Thyroid gland (tissue), 4 donors: Measurements from ENCODE around the gene GJC1. TPM values are rescaled to one million over a fixed set of nuclear protein-coding genes. Genes with fewer than 3 reads are reported as not detected.

ENCODE experiments used
- DNase-seq, 2 donors: peaks; one replicate each; pipeline ENCODE4 v3.0.0-alpha.2; 2019
- H3K27ac ChIP-seq, 3 donors: fragments of 200-600 bp; sonication (generic); 1 replicate in 2 of 3; 2 replicates in 1 of 3; pipeline ENCODE4 v1.5.1; 2016 to 2019; ENCODE audit warnings: mild to moderate bottlenecking in 1 of 3, moderate library complexity in 1 of 3
- H3K27me3 ChIP-seq: fragments of 200-600 bp; sonication (generic); one replicate; pipeline ENCODE4 v1.5.1; 2019
- H3K36me3 ChIP-seq, 2 donors: fragments of 200-600 bp; sonication (generic); one replicate each; pipeline ENCODE4 v1.5.1; 2016 to 2019
- H3K4me1 ChIP-seq, 2 donors: fragments of 200-600 bp; sonication (generic); one replicate each; pipeline ENCODE4 v1.5.1; 2017 to 2019
- H3K4me3 ChIP-seq, 3 donors: fragments of 200-600 bp; sonication (generic); replicated peaks in 1 of 3; 1 replicate in 2 of 3; 2 replicates in 1 of 3; pipeline ENCODE4 v1.5.1; 2016; ENCODE audit warnings: mild to moderate bottlenecking in 1 of 3
- H3K9me3 ChIP-seq: fragments of 200-600 bp; sonication (generic); one replicate; pipeline ENCODE4 v1.5.1; 2017
- CTCF ChIP-seq, 6 experiments: fragments of 200-600 bp in 3 of 6; fragments of 450-650 bp in 3 of 6; sonication (generic) in 3 of 6; IDR thresholded peaks; one replicate each; pipeline ENCODE4 v1.5.1; 2016 to 2019; ENCODE audit warnings: antibody characterized with exemption in 6 of 6, mild to moderate bottlenecking in 2 of 6, inconsistent platforms in 1 of 6, moderate library complexity in 1 of 6
- POLR2A ChIP-seq, 2 donors: fragments of 450-650 bp; IDR thresholded peaks; one replicate each; pipeline ENCODE4 v1.6.1; 2017; ENCODE audit warnings: antibody characterized with exemption in 2 of 2, mild to moderate bottlenecking in 2 of 2, moderate library complexity in 1 of 2
- WGBS, 2 donors: methylation state at CpG; one replicate each; pipeline ENCODE4 v1.1.5; 2017; 5-methylcytosine and 5-hydroxymethylcytosine counted together
- intact Hi-C: fragments of 100-400 bp; cut with DNase I; formaldehyde crosslinking; loops from one replicate; pipeline ENCODE4 v1.15.1; 2023
- total RNA-seq, 4 donors: library from RNA; depleted of rRNA; stranded (reverse); fragments of >200 nt; gene quantifications; one replicate each; pipeline ENCODE4 v1.2.3, GENCODE V29; 2016

The GJC1 gene
- total RNA-seq, 4 donors from 2014 or later = 1.4 to 6.1 (median 3.8) TPM

- DNase-seq = no peak
- TF ChIP-seq POLR2A (IDR thresholded peaks at IDR 0.05) = no peak
- TF ChIP-seq CTCF (IDR thresholded peaks at IDR 0.05) = no peak
- Histone ChIP-seq H3K27me3 (no peaks in the 10 kb centered on the region), H3K4me3 (no peak overlapping the region), H3K4me1 (no peaks in the 10 kb centered on the region), H3K9me3 (no peaks in the 10 kb centered on the region), H3K36me3 (peaks cover 49% of the 10 kb centered on the region in 2 donors), H3K27ac (no peak overlapping the region)
- intact Hi-C loops = loop anchor here (2.0 kb wide), 1 partner anchor 90 kb away; no protein-coding TSS in a partner anchor
- 71 to 83% methylated on average over 7 to 10 of the region's 10 CpGs for whole genome bisulfite sequencing, 2 donors
These were observed 34.7 kb upstream of the GJC1 start for GRCh38 chr17:44864831-44865230.

DNA sequence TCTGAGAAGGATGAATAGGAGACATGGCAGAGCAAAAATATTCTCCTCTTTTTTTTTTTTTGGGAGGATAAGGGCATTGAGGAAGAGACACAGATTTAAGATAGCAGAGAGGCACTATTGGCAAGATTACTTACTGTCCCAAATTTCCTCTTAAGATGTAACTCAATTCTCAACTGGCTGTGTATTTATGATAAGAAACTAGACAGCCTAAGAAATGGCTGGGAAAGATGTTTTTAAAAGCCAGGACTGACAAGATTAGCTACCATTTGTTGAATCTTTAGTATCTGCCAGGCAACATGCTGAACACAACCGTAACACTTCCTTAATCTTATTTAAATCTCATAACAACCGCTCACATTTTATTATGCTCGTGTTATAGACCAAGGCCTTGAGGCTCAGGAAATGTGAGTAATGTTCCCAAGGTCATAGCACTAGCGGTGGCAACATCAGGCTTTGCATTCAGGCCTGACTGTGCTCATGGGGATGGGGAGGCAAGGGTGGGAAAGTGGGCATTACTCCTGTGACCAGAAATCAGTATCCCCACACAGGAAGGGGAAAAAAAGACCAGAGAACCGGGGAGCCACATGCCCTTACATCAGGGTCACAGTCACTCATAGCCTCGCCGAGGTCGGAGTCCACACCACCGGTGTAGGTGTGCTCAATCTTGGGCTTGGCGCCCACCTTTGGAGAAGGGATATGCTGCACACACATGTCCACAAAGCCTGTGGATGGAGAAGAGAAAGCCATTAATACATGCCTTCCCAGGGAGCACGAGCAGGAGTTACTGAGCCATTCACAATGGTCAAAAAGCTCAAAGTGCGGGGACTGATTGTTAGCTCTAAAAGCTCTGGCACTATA, 33.2 kb upstream of the GJC1 start:
- intact Hi-C loops = no loop called here
- Histone ChIP-seq H3K4me1 (no peaks in the 10 kb centered on the region), H3K9me3 (no peaks in the 10 kb centered on the region), H3K36me3 (peaks cover 54 to 62% of the 10 kb centered on the region in 2 donors), H3K27me3 (no peaks in the 10 kb centered on the region), H3K4me3 (no peak overlapping the region), H3K27ac (no peak overlapping the region)
- no peak for DNase-seq
- TF ChIP-seq POLR2A (IDR thresholded peaks at IDR 0.05) (no peak), CTCF (IDR thresholded peaks at IDR 0.05) (no peak)
- 91 to 95% methylated on average over 12 of the region's 12 CpGs for WGBS, 2 donors

DNA sequence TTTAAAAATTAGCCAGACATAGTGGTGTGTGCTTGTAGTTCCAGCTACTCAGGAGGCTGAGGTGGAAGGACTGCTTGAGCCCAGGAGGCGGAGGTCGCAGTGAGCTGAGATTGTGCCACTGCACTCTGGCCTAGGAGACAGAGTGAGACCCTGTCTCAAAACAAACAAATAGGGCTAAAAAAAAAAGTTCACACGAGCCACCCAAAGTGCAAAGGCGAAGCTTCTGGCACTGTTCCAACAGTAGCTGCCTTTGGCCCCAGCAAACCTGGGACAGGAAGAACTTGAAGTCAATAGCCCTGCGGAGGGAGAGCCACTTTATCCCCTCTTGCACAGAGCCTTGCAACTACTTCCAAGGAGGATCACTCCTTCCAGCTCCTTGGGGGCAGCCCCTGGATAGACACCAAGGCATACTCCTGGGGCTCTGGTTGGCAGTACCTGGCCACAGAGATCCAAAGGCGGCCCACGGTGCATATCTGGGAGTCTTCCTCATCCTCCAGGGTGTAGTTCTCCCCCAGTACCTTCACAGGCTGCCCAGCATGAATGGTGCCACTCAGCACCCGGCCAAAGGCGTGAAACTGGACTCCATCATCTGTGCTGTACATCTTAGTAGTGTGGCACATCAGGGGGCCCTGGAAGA, 32.3 kb upstream of the GJC1 start:
- H3K4me1 ChIP-seq = no peaks in the 10 kb centered on the region
- WGBS, 2 donors = 81 to 86% methylated on average over 5 to 7 of the region's 9 CpGs
- H3K36me3 ChIP-seq = peaks cover 55 to 62% of the 10 kb centered on the region in 2 donors
- no peak for DNase-seq
- H3K9me3 ChIP-seq = no peaks in the 10 kb centered on the region
- no peak overlapping the region for H3K27ac ChIP-seq
- intact Hi-C loops = no loop called here
- no peak for TF ChIP-seq POLR2A (IDR thresholded peaks at IDR 0.05)
- no peak for TF ChIP-seq CTCF (IDR thresholded peaks at IDR 0.05)
- no peak overlapping the region for H3K4me3 ChIP-seq
- no peaks in the 10 kb centered on the region for H3K27me3 ChIP-seq

DNA sequence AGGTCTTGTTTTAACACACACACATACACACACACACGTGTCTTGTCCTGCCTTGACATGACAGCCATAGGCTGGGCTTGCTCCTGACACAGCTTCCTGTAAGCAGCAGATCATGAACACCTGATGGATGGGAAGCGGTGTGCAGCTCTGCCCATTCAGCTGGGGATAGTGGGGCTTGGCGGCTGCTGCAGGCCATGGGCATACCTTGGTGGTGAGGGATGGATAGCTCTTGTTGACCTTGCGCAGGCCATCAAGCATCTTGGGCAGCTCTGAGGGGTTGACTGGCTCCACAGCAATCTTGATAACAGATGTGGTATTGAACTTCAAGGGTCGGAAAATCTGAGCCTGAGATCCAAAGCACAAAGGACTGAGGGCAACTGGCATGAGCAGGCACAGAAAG, 29.6 kb upstream of the GJC1 start:
- no peak for DNase-seq
- TF ChIP-seq CTCF (IDR thresholded peaks at IDR 0.05) (no peak), POLR2A (IDR thresholded peaks at IDR 0.05) (no peak)
- intact Hi-C loops = no loop called here
- WGBS, 2 donors = 94 to 96% methylated on average over 5 of the region's 5 CpGs
- Histone ChIP-seq H3K9me3 (no peaks in the 10 kb centered on the region), H3K4me3 (no peak overlapping the region), H3K36me3 (peaks cover 76 to 82% of the 10 kb centered on the region in 2 donors), H3K27me3 (no peaks in the 10 kb centered on the region), H3K27ac (no peak overlapping the region), H3K4me1 (no peaks in the 10 kb centered on the region)

DNA sequence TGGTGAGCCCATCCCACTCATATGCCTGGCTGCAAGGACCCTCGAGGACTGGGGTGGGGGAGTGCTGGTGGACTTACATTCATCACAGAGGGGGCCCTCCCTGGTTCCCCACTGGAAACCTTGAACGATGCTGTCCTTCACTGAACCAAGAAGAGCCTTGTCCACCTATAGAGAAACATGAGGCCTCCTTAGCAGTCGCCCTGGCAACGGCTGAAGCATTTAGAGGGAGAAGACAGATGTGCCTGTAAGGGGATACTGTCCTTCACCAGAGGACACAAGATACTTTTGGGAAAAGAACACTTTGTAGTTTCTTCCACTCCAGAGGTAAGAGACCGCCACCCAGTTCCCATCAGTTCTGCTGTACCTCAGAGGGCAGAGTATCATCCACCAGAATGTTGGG, 24.1 kb upstream of the GJC1 start:
- H3K4me1 ChIP-seq = no peaks in the 10 kb centered on the region
- no peak for DNase-seq
- intact Hi-C loops = no loop called here
- H3K27me3 ChIP-seq = no peaks in the 10 kb centered on the region
- no peak overlapping the region for H3K4me3 ChIP-seq
- H3K36me3 ChIP-seq = peaks cover 80 to 84% of the 10 kb centered on the region in 2 donors
- no peak for TF ChIP-seq CTCF (IDR thresholded peaks at IDR 0.05)
- no peak for TF ChIP-seq POLR2A (IDR thresholded peaks at IDR 0.05)
- no peaks in the 10 kb centered on the region for H3K9me3 ChIP-seq
- no peak overlapping the region for H3K27ac ChIP-seq
- WGBS, 2 donors = 78 to 84% methylated on average over 5 of the region's 5 CpGs
